Smooth muscle cell (in vitro differentiated cells): Measurements from ENCODE around the gene UBA52. TPM values are rescaled to one million over a fixed set of nuclear protein-coding genes. Genes with fewer than 3 reads are reported as not detected.

Experiments
- DNase-seq: peaks from one replicate; lab custom pipeline; 2025; ENCODE audit not compliant: unreplicated experiment; lab: John Stamatoyannopoulos, UW
- H2AFZ ChIP-seq: fragments of 200-600 bp; sonication (generic); 2 replicates; pipeline ENCODE4 v1.6.0; 2016; ENCODE audit warnings: antibody characterized with exemption, low read depth, mild to moderate bottlenecking
- H3F3A ChIP-seq: fragments of 200-600 bp; sonication (generic); 2 replicates; pipeline ENCODE4 v1.6.0; 2017; ENCODE audit warnings: antibody characterized with exemption, low read depth
- H3K27ac ChIP-seq: fragments of 200-600 bp; sonication (generic); 2 replicates; pipeline ENCODE4 v1.5.1; 2016; ENCODE audit warnings: low read depth, mild to moderate bottlenecking
- H3K27me3 ChIP-seq: fragments of 200-600 bp; sonication (generic); 2 replicates; pipeline ENCODE4 v1.6.1; 2016; ENCODE audit warnings: low read depth, mild to moderate bottlenecking
- H3K36me3 ChIP-seq: fragments of 200-600 bp; sonication (generic); 2 replicates; pipeline ENCODE4 v1.5.1; 2016; ENCODE audit warnings: low read depth
- H3K4me1 ChIP-seq: fragments of 200-600 bp; sonication (generic); 2 replicates; pipeline ENCODE4 v1.5.1; 2016; ENCODE audit warnings: low read depth
- H3K4me2 ChIP-seq: fragments of 200-600 bp; sonication (generic); 2 replicates; pipeline ENCODE4 v1.6.0; 2016; ENCODE audit warnings: mild to moderate bottlenecking
- H3K4me3 ChIP-seq: fragments of 200-600 bp; sonication (generic); 2 replicates; pipeline ENCODE4 v1.5.1; 2016; ENCODE audit warnings: mild to moderate bottlenecking
- H3K79me2 ChIP-seq: fragments of 200-600 bp; sonication (generic); 2 replicates; pipeline ENCODE4 v1.6.0; 2016; ENCODE audit warnings: low read depth, mild to moderate bottlenecking
- H3K9ac ChIP-seq: fragments of 200-600 bp; sonication (generic); 2 replicates; pipeline ENCODE4 v1.6.0; 2016; ENCODE audit warnings: low read depth
- H3K9me3 ChIP-seq: fragments of 200-600 bp; sonication (generic); replicated peaks from 2 replicates; pipeline ENCODE4 v1.5.1; 2016; ENCODE audit warnings: low read depth
- H4K20me1 ChIP-seq: fragments of 200-600 bp; sonication (generic); 2 replicates; pipeline ENCODE4 v1.6.0; 2016; ENCODE audit warnings: low read depth
- WGBS: methylation state at CpG from one replicate; pipeline ENCODE4 v1.1.7; 2016; ENCODE audit warnings: low lambda C conversion rate; 5-methylcytosine and 5-hydroxymethylcytosine counted together
- polyA plus RNA-seq: library from polyadenylated mRNA; unstranded; fragments of >200 nt; fragmentation: Nextera tagmentation; extraction: Ambion mirVana; gene quantifications from 2 replicates; pipeline ENCODE4 v1.2.1, GENCODE V29; 2016
- total RNA-seq: library from RNA; depleted of rRNA; stranded (reverse); fragments of >200 nt; gene quantifications from 2 replicates; pipeline ENCODE4 v1.2.3, GENCODE V29; 2014
- TF ChIP-seq, protein P1 (sequence below): fragments of 200-600 bp; sonication (generic); IDR thresholded peaks from 2 replicates; pipeline ENCODE4 v1.5.1; 2017; ENCODE audit warnings: borderline replicate concordance, mild to moderate bottlenecking, antibody characterized with exemption; ENCODE audit not compliant: insufficient read depth, poor library complexity, severe bottlenecking

UBA52 gene
- total and polyA plus RNA-seq, 2 experiments from 2014 or later = 752 to 1,086 TPM

DNA sequence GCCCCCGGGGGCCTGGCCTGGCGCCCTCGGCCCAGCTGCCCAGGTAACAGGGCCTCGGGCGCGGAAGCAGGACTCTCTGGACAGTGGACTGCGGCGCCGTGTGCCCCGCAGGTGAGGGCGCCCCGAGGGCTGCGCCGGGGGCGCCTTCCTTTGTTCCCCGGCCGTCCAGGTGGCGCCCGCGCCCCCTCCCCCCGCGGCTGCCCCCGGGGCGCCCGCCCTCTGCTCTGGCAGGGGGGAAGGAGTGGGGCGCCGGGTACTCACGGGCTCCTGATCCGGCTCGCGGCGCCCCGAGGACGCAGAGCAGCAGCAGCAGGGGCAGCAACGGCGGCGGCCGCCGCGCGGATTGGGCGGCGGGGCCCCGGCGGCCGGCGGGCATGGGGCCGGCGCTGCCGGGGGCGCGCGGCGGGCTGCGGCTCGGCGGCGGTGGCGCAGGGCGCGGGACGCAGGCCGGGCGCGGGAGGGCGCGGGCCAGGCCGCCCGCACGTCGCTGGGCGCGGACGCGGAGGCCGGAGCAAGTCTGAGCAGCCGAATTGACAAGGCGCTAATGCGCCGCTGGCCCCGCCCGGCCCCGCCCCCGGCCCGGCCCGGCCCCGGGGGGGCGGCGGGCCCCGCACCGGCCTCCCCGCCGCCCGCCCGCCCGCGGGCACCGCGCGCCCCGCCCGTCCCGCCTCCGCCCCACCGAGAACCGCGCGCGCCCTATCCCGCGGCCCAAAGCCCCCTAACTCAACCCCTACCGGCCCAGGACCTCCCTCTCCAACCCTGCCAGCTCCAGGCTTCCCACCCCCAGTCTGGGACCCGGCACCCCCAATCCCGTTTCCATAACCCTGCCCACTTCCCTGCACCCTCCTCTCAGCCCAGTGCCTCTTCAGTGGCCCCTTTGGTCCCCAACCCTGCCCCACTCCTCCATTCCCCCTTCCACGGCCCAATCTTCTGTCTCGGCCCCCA, 34.9 kb downstream of the UBA52 start, which contains the start of gene CRLF1:
Gene CRLF1, minus strand, starts transcription at position 519 of the 945 bp plus-strand sequence. Its CDS starts 143 bp downstream, at position 376.
- Histone ChIP-seq H3F3A (peaks cover 12% of the 10 kb centered on the region), H3K4me1 (peaks cover 40% of the 10 kb centered on the region), H3K9ac (no peak within 1 kb of the TSS), H4K20me1 (peaks cover 36% of the 10 kb centered on the region), H3K27ac (no peak within 1 kb of the TSS), H3K4me3 (peak within 1 kb of the TSS; percentile 57), H3K9me3 (no peaks in the 10 kb centered on the region), H3K27me3 (peaks cover 62% of the 10 kb centered on the region), H2AFZ (no peak within 1 kb of the TSS), H3K4me2 (peak within 1 kb of the TSS; percentile 91), H3K79me2 (peaks cover 27% of the 10 kb centered on the region), H3K36me3 (no peaks in the 10 kb centered on the region)
- TF ChIP-seq, protein P1, sequence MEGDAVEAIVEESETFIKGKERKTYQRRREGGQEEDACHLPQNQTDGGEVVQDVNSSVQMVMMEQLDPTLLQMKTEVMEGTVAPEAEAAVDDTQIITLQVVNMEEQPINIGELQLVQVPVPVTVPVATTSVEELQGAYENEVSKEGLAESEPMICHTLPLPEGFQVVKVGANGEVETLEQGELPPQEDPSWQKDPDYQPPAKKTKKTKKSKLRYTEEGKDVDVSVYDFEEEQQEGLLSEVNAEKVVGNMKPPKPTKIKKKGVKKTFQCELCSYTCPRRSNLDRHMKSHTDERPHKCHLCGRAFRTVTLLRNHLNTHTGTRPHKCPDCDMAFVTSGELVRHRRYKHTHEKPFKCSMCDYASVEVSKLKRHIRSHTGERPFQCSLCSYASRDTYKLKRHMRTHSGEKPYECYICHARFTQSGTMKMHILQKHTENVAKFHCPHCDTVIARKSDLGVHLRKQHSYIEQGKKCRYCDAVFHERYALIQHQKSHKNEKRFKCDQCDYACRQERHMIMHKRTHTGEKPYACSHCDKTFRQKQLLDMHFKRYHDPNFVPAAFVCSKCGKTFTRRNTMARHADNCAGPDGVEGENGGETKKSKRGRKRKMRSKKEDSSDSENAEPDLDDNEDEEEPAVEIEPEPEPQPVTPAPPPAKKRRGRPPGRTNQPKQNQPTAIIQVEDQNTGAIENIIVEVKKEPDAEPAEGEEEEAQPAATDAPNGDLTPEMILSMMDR = no peak
- 5% methylated on average over 12 of the region's 116 CpGs for WGBS
- DNase-seq = no peak

DNA sequence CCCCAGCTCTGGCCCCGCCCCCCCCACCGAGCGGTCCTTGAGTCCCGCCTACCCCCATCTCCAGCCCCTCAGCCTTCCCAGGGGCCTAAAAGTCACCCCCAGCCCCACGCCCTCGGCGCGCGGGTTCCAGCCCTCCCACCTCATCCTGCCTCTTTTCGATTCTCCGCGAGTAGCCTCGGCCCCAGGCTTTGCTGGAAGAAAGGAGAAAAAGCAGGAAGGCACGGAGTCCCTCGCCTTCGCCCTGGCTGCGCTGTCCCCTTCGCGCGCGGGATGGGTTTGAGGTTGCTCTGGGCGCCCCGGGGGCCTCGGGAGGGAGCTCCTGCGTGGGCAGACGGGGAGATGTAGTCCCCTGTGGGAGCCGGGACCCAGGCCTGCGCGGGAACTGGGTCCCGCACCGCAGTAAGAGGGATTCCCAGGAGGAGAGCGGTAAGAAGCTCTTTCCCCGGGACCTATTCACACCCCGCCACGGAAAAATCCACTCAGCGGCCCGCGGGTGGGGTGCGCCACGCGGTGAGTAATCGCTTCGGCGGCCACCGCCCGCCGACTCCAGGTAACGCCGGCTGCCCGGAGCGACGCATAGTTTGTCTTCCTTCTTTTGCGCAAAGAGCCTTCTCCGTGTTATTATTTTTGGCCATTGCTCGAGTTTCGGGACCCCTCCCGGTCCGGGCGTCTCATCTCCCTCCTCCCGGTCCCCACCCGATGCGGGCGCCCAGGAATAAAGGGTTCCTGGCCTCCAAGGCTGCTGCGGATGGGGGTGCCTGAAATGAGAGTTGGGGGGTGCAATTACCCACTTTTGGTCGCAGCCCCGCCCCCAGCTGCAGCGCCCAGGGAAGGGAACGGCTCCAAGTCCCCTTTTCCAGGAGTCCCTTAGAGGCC, 35.8 kb downstream of the UBA52 start:
- Histone ChIP-seq H4K20me1 (peaks cover 26% of the 10 kb centered on the region), H3K27ac (no peak overlapping the region), H3K4me2 (peak overlapping the region; percentile 91), H3K79me2 (peaks cover 18% of the 10 kb centered on the region), H3K36me3 (no peaks in the 10 kb centered on the region), H2AFZ (no peak overlapping the region), H3K4me3 (peak overlapping the region; percentile 45), H3K9me3 (no peaks in the 10 kb centered on the region), H3F3A (peaks cover 12% of the 10 kb centered on the region), H3K4me1 (peaks cover 49% of the 10 kb centered on the region), H3K9ac (no peak overlapping the region), H3K27me3 (peaks cover 71% of the 10 kb centered on the region)
- DNase-seq = no peak
- TF ChIP-seq, protein P1 = no peak
- WGBS = 4% methylated on average over 61 of the region's 68 CpGs

DNA sequence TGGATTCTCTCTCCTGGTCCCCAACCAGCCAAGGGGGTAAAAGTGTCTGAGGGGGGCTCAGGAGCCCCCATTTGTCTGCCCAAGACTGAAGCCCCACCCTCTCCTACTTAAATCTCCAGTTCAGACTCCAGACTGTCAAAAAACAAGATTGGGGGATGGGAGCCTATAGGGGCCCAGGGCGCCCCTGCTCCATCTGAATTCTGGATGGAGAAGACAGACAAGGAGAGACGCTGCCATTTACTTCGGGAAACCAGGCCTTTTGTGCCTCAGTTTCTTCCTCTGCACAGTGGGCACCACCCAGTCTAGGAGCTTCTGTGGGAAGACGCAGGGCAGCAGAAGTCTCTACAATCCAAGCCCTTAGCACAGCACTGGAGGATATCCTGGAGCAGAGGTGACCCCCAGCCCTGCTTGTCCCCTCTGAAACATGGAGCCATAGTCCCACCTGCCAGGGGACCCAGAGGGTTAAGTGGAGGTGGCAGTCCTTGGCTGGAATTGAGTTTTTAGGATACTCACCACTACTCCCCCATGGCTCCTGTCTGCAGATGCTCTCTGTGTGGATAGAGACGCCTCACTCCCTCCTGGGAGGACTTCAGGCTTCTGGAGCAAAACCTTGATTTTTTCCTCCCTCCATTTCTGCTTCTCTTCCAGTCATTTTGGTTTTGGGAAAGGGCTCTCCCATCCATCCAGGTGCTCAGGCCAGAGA, 36.6 kb downstream of the UBA52 start:
- Histone ChIP-seq H3K4me3 (peak overlapping the region; percentile 45), H3K9me3 (no peaks in the 10 kb centered on the region), H3F3A (peaks cover 12% of the 10 kb centered on the region), H3K79me2 (peaks cover 12% of the 10 kb centered on the region), H3K4me1 (peaks cover 54% of the 10 kb centered on the region), H3K27me3 (peaks cover 75% of the 10 kb centered on the region), H3K4me2 (peak overlapping the region; percentile 91), H2AFZ (no peak overlapping the region), H4K20me1 (peaks cover 20% of the 10 kb centered on the region), H3K9ac (no peak overlapping the region), H3K27ac (no peak overlapping the region), H3K36me3 (no peaks in the 10 kb centered on the region)
- no peak for DNase-seq
- TF ChIP-seq, protein P1 = no peak
- WGBS = 50% methylated on average over 5 of the region's 5 CpGs
